Stimulated activated CD8-positive, alpha-beta memory T cell treated with anti-CD3 and anti-CD28 coated beads, Interleukin-7, amount 100 ng/mL, for 4 hours (primary cell): ENCODE results near the gene PLEKHG4.

Source experiments
- DNase-seq, 2 donors: peaks; one replicate each; pipeline ENCODE4 v3.0.0-alpha.2; 2020; ENCODE audit warnings: low read depth in 2 of 2

Gene PLEKHG4

DNA sequence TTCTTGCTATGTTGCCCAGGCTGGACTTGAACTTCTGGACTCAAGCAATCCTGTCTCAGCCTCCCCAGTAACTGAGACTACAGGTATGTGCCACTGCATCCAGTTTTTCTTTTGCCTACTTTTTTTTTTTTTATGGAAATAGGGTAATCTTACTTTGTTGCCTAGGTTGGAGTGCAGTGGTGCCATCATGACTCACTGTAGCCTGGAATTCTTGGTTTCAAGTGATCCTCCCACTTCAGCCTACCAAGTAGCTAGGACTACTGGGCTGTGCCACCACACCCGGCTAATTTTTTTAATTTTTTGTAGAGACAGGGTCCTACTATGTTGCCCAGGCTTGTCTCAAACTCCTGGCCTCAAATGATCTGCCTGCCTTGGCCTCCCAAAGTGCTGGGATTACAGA, 57.3 kb downstream of the PLEKHG4 start:
- DNase-seq, result no peak
